CD1c-positive myeloid dendritic cell (primary cell): Measurements from ENCODE around the gene RAD51D.
"Not testable (repeated sequence)": the region's sequence is repeated elsewhere in the genome, so short reads cannot be mapped to it uniquely, and the experiment has no call there.

ENCODE experiments used
- DNase-seq: peaks from one replicate; pipeline ENCODE4 v3.0.0-alpha.2; 2016; ENCODE audit errors: extremely low spot score

The RAD51D gene

GRCh38 chr17:35090707-35091106 is 29.0 kb downstream of the RAD51D start:
- DNase-seq, result not testable (repeated sequence)

- DNase-seq, result peak; percentile 75
Observed at GRCh38 chr17:35089586-35090296, 29.9 kb downstream of the RAD51D start.

GRCh38 chr17:35088881-35089585 is 30.6 kb downstream of the RAD51D start:
- peak; percentile 95 for DNase-seq

- DNase-seq, result peak; percentile 65
Observed at GRCh38 chr17:35088356-35088880, 31.2 kb downstream of the RAD51D start.

- DNase-seq, result peak; percentile 70
Observed at GRCh38 chr17:35087731-35088355, 31.8 kb downstream of the RAD51D start.

- DNase-seq, result no peak
Observed at GRCh38 chr17:35086931-35087573, 32.6 kb downstream of the RAD51D start.

- no peak for DNase-seq
Observed at GRCh38 chr17:35086164-35086563, 33.5 kb downstream of the RAD51D start.

GRCh38 chr17:35084987-35085386 is 34.7 kb downstream of the RAD51D start:
- DNase-seq, result no peak

- DNase-seq, result no peak
Observed at GRCh38 chr17:35083071-35083470, 36.6 kb downstream of the RAD51D start.

GRCh38 chr17:35082073-35082657 is 37.5 kb downstream of the RAD51D start:
- DNase-seq, result no peak

GRCh38 chr17:35081638-35082037 is 38.0 kb downstream of the RAD51D start:
- DNase-seq, result no peak

- peak; percentile 48 for DNase-seq
Observed at GRCh38 chr17:35080536-35080935, 39.1 kb downstream of the RAD51D start.

- DNase-seq, result no peak
Observed at GRCh38 chr17:35079547-35080423, 39.9 kb downstream of the RAD51D start.

GRCh38 chr17:35076874-35077273 is 42.8 kb downstream of the RAD51D start:
- no peak for DNase-seq

GRCh38 chr17:35074711-35075707 is 44.7 kb downstream of the RAD51D start:
- DNase-seq, result no peak

- no peak for DNase-seq
Observed at GRCh38 chr17:35073991-35074627, 45.6 kb downstream of the RAD51D start.

GRCh38 chr17:35073183-35073790 is 46.4 kb downstream of the RAD51D start:
- no peak for DNase-seq

GRCh38 chr17:35069311-35069710 is 50.3 kb downstream of the RAD51D start:
- peak; percentile 56 for DNase-seq

- no peak for DNase-seq
Observed at GRCh38 chr17:35068249-35068648, 51.4 kb downstream of the RAD51D start.
